Upper lobe of left lung (tissue), 4 donors: ENCODE data around the gene BNC2.

Experiments used
- CTCF ChIP-seq, 6 experiments: fragments of 450-650 bp in 4 of 6; fragments of 200-600 bp in 2 of 6; sonication (generic) in 2 of 6; IDR thresholded peaks; one replicate each; pipeline ENCODE4 v1.5.1; 2016 to 2019; ENCODE audit warnings: antibody characterized with exemption in 6 of 6
- POLR2A ChIP-seq, 4 donors: fragments of 450-650 bp; IDR thresholded peaks; one replicate each; pipeline ENCODE4 v1.5.1; 2016 to 2017; ENCODE audit warnings: antibody characterized with exemption in 4 of 4, mild to moderate bottlenecking in 2 of 4
- POLR2AphosphoS5 ChIP-seq, 2 donors: sonication (generic); formaldehyde crosslinking; IDR thresholded peaks; one replicate each; pipeline ENCODE4 v1.5.1; 2017; ENCODE audit warnings: antibody characterized with exemption in 2 of 2

- TF ChIP-seq POLR2A (IDR thresholded peaks at IDR 0.05) (no peak), CTCF (IDR thresholded peaks at IDR 0.05) (no peak), POLR2AphosphoS5 (IDR thresholded peaks at IDR 0.05) (no peak)
Observed at GRCh38 chr9:16754662-16755061, 115.8 kb downstream of the BNC2 start.
